Adipose tissue (tissue), 3 donors: Measurements from ENCODE around the gene STYK1. TPM values are rescaled to one million over a fixed set of nuclear protein-coding genes. Genes with fewer than 3 reads are reported as not detected.
"Not testable (repeated sequence)": the region's sequence is repeated elsewhere in the genome, so short reads cannot be mapped to it uniquely, and the experiment has no call there.

Experiments used
- H3K27ac ChIP-seq: one replicate; pipeline ENCODE4 v1.5.1; 2013; ENCODE audit warnings: low read depth, low read length
- WGBS, 3 donors: extraction: QIAGEN DNeasy Blood & Tissue Kit; methylation state at CpG; one replicate each; pipeline ENCODE4 v1.1.7; 2013; 5-methylcytosine and 5-hydroxymethylcytosine counted together
- polyA plus RNA-seq, 3 donors: library from polyadenylated mRNA; stranded (reverse); fragments of 200-250 nt; gene quantifications; one replicate each; pipeline ENCODE4 v1.2.3, GENCODE V29; 2013
- donor health status: healthy with polysubstance abuse.
- donor health status: Bipolar disorder and iron deficiency.
- donor health status: healthy.

Gene STYK1
- polyA plus RNA-seq, 3 donors, result 0.05 to 0.86 TPM; not detected in 1

DNA sequence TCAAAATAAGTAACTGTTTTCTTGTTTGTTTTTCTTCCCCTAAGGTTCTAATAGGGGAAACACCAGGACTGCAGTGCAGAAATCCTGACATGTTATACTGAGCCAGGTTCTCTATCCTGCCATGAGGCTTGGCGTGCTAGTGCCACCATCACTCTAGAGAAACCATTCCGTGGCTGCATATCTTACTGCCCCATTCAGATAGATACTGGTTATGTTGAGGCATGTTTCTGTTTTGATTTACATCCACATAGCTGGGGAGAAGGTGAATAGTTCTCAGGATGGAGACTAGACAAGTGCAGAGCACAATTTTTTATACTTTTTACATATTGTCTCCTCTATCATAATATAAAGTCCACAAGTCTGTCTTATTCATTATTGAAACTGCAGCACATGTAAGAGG, 72.0 kb downstream of the STYK1 start:
- H3K27ac ChIP-seq, result no peak overlapping the region
- 94 to 98% (median 98%) methylated on average over 2 of the region's 2 CpGs for WGBS, 3 donors

DNA sequence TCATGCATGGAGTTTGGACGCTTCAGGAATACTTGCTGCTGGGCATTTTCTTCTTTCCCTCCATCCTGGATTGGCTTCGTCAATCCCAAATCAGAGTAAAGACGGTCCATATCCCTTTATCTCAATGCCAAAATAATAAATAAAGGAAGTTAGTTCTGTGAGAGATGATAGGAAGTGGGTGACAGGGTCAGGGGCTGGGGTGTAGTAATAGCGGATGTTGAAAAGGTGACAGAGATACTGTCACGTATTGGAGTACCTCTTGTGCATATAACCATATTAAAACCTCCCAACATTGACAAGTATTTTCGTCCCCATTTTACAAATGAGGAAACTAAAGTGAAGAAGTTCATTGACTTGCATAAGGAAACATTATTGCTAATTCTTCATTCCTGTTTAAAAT, 72.9 kb downstream of the STYK1 start:
- no peak overlapping the region for H3K27ac ChIP-seq
- 84 to 93% (median 86%) methylated on average over 6 of the region's 6 CpGs for WGBS, 3 donors

- H3K27ac ChIP-seq, result no peak overlapping the region
- 49 to 68% (median 65%) methylated on average over 2 of the region's 2 CpGs for WGBS, 3 donors
Measured at GRCh38 chr12:10595881-10596280, 78.0 kb downstream of the STYK1 start.

GRCh38 chr12:10590966-10591365, 82.9 kb downstream of the STYK1 start:
- WGBS, 3 donors, result 95 to 98% (median 96%) methylated on average over 3 of the region's 3 CpGs
- H3K27ac ChIP-seq, result no peak overlapping the region

GRCh38 chr12:10584415-10584814, 89.4 kb downstream of the STYK1 start:
- no peak overlapping the region for H3K27ac ChIP-seq
- 72 to 88% (median 83%) methylated on average over 1 of the region's 1 CpG for WGBS, 3 donors

DNA sequence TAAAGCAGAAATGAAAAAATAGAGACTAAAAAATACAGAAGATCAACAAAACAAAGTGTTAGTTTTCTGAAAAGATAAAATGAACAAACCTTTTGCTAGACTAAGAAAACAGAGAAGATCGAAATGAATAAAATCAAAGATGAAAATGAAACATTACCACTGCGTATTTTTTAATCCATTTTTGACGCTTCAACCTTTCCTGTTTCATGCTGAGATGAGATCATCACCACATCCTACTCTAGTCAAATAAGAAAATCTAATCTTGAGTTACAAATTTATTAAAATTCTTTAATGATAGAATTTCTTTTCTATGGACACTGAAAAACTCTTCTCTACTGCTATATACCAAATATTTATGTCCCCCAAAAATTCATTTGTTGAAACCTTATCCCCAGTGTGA, 91.1 kb downstream of the STYK1 start:
- H3K27ac ChIP-seq, result no peak overlapping the region
- 95 to 96% (median 95%) methylated on average over 3 of the region's 3 CpGs for WGBS, 3 donors

- not testable (repeated sequence) for H3K27ac ChIP-seq
- 83 to 98% (median 96%) methylated on average over 3 of the region's 3 CpGs for WGBS, 3 donors
Measured at GRCh38 chr12:10582133-10582532, 91.7 kb downstream of the STYK1 start.

GRCh38 chr12:10574307-10574706, 99.5 kb downstream of the STYK1 start:
- H3K27ac ChIP-seq, result no peak overlapping the region
- 69 to 83% (median 77%) methylated on average over 2 of the region's 2 CpGs for WGBS, 3 donors

GRCh38 chr12:10572021-10572490, 101.8 kb downstream of the STYK1 start:
- not testable (repeated sequence) for H3K27ac ChIP-seq
- WGBS, 3 donors, result 34 to 61% (median 57%) methylated on average over 3 of the region's 3 CpGs

- H3K27ac ChIP-seq, result no peak overlapping the region
- 81 to 91% (median 90%) methylated on average over 11 of the region's 11 CpGs for WGBS, 3 donors
Measured at GRCh38 chr12:10571141-10571540, 102.7 kb downstream of the STYK1 start.

Other genes starting within 250 kb of the STYK1 start
- gene KLRC2, start 238.0 kb downstream of the STYK1 start, polyA plus RNA-seq, result under 1 TPM in 2 of 3 donors, not detected in 1; 0.06 to 0.30 TPM
- gene KLRC1, start 220.7 kb downstream of the STYK1 start, polyA plus RNA-seq, result under 1 TPM in 2 of 3 donors, not detected in 1; 0.12 to 0.79 TPM
- gene EIF2S3B, start 168.2 kb downstream of the STYK1 start, polyA plus RNA-seq, result under 1 TPM; 0.41 to 0.79 (median 0.51) TPM
- gene MAGOHB, start 60.4 kb downstream of the STYK1 start, polyA plus RNA-seq, result 10 to 100 TPM in 2 of 3 donors, 1 to 10 TPM in 1; 6.8 to 18.7 (median 12.3) TPM
- 100 to 1,000 TPM; 398 to 461 (median 424) TPM for gene YBX3, start 49.3 kb upstream of the STYK1 start, polyA plus RNA-seq
- gene TAS2R7, start 128.6 kb upstream of the STYK1 start, polyA plus RNA-seq, result not detected
- not detected for gene TAS2R8, start 133.2 kb upstream of the STYK1 start, polyA plus RNA-seq
- under 1 TPM in 1 of 3 donors, not detected in 2; 0.90 TPM for gene TAS2R9, start 136.1 kb upstream of the STYK1 start, polyA plus RNA-seq
- under 1 TPM in 1 of 3 donors, not detected in 2; 0.07 TPM for gene TAS2R10, start 152.3 kb upstream of the STYK1 start, polyA plus RNA-seq
- 1 to 10 TPM in 2 of 3 donors, under 1 TPM in 1; 0.59 to 5.5 (median 1.0) TPM for gene PRR4, start 175.4 kb upstream of the STYK1 start, polyA plus RNA-seq
- 1 to 10 TPM in 2 of 3 donors, under 1 TPM in 1; 0.79 to 1.3 (median 1.2) TPM for gene PRH1, start 210.2 kb upstream of the STYK1 start, polyA plus RNA-seq
- gene TAS2R13, start 235.5 kb upstream of the STYK1 start, polyA plus RNA-seq, result not detected